VCaP (cell line): Measurements from ENCODE around the gene BCAR1.

Experiments
- H3K27ac ChIP-seq: fragments of 450-650 bp; 2 replicates; pipeline ENCODE4 v1.5.1; 2017
- TF ChIP-seq, protein P1 (sequence below): fragments of 450-650 bp; conservative IDR thresholded peaks from 2 replicates; pipeline ENCODE4 v1.5.1; 2017; ENCODE audit warnings: mild to moderate bottlenecking, moderate library complexity

The BCAR1 gene

DNA sequence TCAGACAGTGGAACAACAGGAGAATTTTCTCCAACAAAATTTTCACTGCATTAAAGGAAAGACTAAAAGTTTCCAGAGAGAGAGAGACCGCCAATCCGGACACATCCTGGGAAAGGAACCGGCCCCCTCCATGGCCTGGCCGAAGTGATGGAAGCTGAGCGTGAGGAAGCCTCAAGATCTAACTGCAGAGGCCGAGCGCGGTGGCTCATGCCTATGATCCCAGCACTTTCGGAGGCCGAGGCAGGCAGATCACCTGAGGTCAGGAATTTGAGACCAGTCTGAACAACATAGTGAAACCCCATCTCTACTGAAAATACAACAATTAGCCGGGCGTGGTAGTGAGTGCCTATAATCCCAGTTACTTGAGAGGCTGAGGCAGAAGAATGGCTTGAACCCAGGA, 48.3 kb downstream of the BCAR1 start:
- TF ChIP-seq, protein P1, sequence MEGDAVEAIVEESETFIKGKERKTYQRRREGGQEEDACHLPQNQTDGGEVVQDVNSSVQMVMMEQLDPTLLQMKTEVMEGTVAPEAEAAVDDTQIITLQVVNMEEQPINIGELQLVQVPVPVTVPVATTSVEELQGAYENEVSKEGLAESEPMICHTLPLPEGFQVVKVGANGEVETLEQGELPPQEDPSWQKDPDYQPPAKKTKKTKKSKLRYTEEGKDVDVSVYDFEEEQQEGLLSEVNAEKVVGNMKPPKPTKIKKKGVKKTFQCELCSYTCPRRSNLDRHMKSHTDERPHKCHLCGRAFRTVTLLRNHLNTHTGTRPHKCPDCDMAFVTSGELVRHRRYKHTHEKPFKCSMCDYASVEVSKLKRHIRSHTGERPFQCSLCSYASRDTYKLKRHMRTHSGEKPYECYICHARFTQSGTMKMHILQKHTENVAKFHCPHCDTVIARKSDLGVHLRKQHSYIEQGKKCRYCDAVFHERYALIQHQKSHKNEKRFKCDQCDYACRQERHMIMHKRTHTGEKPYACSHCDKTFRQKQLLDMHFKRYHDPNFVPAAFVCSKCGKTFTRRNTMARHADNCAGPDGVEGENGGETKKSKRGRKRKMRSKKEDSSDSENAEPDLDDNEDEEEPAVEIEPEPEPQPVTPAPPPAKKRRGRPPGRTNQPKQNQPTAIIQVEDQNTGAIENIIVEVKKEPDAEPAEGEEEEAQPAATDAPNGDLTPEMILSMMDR, result no peak
- H3K27ac ChIP-seq, result no peak overlapping the region

DNA sequence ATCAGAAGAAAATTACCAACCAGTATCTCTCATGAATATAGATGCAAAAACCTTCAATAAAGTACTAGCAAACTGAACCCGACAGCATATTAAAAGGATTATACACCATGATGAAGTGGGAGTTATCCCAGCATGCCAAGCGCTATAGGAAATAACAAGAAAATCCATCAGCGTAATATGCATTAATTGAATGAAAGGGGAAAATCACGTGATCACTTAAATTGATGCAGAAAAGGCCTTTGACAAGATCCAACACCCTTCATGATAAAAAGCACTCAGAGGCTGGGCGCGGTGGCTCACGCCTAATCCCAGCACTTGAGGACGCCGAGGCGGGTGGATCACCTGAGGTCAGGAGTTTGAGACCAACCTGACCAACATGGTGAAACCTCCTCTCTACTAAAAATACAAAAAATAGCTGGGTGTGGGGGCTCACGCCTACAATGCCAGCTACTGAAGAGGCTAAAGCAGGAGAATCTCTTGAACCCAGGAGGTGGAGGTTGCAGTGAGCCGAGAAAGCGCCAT, 49.3 kb downstream of the BCAR1 start:
- H3K27ac ChIP-seq, result no peak overlapping the region
- TF ChIP-seq, protein P1, result no peak

DNA sequence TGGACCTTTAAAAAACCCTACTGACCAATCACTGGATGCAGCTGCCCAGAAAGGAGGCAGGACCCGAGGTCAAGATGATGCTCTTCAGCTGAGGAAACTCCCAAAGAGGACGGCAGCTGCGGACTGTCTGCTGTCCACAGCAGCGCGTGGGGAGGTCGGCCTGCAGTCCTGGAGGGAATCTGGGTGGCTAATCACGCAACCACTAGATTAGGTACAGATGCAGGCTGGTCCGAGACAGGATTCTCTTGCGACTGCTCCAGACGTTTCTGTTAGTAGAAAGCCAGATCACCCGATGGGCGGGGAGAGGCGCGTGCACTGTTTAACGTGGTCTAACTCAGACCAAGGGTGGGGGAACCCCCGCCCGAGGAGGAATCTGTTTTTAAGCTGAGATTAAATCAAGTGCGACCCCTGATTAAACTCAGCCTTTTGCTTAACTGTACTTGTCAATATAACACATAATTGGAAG, 53.3 kb downstream of the BCAR1 start:
- TF ChIP-seq, protein P1, result no peak
- H3K27ac ChIP-seq, result no peak overlapping the region

DNA sequence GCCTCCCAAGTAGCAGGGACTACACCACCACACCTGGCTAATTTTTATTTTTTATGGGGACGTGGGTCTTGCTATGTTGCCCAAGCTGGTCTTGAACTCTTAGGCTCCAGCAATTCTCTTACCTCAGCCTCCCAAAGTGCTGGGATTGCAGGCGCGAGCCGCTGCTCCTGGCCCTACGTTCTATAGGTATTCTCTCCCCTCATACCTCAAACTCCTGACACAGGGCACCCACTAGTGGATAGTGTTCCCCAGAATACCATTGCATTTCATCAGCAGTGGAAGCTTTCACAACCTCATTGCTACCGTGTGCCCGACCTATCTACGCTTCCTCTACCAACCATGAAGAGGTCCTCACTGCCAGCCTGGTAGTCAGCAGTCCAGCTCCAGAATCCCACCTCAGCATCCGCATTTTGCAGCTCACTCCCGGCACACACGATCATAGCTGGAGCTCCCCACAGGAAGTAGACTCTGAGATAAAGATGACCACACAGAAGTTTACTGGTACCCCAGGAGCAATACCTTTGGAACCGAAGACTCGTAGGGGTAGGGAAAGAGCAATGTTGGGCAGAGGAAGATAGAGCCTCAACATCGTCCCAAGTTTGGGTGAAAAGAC, 53.8 kb downstream of the BCAR1 start:
- no peak overlapping the region for H3K27ac ChIP-seq

DNA sequence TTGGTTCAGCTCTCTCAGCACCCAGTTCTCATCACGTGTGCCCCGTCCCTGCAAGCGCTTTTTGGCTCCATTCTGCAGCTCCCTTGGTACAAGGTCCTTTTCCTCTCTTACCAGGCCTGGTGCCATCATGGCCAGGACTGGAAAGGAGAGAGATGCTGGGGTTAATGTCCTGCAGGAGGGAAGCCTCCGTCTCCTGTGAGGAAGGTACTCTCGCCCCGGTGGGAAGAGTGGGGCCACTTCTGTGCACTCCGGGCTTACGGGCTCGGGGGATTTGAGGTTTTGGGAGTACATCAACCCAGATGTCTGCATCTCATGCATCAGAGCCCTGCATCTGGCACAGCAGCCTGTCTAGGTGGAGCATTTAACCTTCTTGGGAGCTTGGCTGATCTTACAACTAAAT, 54.6 kb downstream of the BCAR1 start:
- H3K27ac ChIP-seq, result no peak overlapping the region
- TF ChIP-seq, protein P1, result no peak

More for the DNA sequence above, 53.8 kb downstream of the BCAR1 start:
- TF ChIP-seq, protein P1, result no peak

DNA sequence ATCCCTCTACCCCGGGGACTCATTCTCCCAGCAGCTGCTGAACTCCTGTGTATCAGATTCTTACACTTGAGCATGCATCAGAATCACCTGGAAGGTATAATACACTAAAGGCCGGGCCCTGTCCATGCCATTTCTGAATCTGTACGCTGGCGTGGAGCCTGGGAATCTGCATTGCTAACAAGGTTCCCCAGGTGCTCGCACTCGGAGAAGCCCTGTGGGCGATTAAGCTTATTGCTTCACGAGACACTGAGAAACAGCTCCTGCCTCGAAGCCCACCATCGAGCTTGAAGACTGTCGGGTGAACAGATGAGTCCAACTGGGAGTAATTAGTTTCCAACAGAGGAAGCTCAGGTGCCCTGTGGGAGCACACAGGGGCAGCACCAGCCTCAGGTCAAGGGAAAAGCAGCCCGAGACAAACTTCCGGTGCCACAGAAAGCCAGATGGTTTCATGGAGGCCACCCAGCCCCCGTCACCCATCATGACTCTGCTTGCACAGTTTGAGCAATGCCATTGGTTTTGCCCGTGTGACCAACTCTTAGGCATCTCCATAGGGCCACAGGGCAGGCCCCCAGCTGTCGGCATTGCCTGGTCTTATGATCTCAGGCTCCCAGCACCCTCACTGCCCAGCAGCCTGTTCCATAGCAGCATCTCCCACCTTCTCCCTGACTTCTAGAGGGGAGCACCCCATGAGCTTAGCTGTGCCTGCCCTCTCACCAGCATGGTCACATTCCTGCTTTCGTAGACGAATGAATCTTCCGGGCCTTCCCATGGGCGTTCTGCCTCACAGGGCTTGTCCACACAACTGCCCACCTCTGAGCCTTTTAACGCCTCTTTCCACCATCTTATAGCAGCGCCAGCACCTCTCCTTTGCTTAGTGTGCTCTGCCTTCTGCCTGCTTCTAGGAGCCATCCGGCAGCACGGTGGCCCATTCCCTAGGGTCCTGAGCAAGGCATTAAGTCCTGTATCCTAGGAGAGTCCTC, 55.3 kb downstream of the BCAR1 start:
- no peak overlapping the region for H3K27ac ChIP-seq
- TF ChIP-seq, protein P1, result no peak
